HG02943 (cell line): ENCODE data around the gene PRSS57.
"Not testable (repeated sequence)": the region's sequence is repeated elsewhere in the genome, so short reads cannot be mapped to it uniquely, and the experiment has no call there.

Experiments
- ATAC-seq: cut with Tn5 transposase; IDR thresholded peaks from one replicate; pipeline ENCODE4 v1.9.1; 2021; ENCODE audit warnings: mild to moderate bottlenecking, low read depth, moderate library complexity; ENCODE audit not compliant: unreplicated experiment

Gene PRSS57

DNA sequence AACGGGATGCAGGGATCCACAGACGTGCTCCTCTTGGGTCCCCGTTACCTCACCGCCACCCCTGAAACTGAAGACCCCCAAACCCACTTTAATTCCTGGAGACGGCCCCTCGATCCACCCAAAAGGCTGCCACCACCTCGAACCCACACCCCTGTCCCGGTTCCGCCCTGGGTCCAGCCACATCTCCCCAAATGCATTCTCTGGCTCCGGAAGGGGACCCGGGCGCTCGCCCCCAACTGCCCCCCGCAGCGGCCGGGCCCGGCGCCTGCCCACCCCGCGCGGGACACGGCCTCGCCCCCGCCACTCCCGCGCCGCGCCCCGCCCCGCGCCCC, 19.3 kb downstream of the PRSS57 start:
- ATAC-seq = no peak

DNA sequence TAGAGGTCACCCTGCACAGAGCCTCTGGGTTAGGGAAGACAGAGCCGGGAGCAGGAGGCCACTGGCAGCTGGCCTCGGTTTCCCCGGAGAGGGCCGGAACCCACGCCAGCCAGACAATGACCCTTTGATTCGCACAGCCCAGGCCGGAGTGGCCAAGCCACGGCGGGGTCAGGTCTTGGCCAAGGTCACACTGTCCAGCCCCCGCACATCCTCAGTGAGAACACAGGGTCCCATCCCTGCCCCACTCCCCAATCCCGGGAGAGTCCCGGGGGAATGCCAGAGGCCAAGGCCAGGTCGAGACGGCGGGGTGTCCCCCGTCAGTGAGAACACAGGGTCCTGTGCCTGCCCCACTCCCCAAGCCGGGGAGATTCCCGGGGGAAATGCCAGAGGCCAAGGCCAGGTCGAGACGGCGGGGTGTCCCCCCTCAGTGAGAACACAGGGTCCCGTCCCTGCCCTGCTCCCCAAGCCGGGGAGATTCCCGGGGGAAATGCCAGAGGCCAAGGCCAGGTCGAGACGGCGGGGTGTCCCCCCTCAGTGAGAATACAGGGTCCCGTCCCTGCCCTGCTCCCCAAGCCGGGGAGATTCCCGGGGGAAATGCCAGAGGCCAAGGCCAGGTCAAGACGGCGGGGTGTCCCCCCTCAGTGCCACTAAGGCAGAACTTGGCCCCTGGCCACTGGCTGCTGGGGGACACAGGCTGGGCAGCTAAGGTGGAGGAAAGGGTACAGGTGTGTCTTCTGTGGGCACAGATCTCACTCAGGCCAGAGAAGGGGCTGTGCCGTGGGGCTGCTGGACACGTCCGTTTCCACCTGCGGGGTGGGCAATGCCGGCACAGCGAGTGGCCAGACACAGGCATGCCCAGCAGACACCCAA, 20.7 kb downstream of the PRSS57 start:
- no peak for ATAC-seq

DNA sequence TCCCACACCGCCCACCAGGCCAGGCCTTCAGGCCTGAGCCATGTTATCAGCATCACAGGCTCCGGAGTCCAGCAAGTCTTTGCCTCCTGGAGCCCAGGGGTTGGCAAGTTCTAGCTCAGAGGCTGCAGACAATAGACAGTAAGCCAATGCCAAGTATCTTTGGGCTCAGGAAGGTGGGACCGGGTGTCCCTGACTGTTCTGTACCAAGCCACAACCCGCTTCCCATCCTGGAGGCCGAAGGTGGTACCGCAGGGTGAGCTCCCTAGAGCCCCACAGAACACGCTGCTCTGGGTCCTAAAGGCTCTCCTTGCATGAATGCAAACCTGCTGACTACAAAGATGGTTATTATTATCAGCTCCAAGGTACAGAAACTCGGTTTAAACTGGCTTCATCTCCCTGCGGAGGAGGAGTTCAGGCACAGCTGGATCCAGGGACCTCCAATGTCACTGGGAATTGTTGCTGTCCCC, 24.6 kb downstream of the PRSS57 start:
- ATAC-seq = no peak

DNA sequence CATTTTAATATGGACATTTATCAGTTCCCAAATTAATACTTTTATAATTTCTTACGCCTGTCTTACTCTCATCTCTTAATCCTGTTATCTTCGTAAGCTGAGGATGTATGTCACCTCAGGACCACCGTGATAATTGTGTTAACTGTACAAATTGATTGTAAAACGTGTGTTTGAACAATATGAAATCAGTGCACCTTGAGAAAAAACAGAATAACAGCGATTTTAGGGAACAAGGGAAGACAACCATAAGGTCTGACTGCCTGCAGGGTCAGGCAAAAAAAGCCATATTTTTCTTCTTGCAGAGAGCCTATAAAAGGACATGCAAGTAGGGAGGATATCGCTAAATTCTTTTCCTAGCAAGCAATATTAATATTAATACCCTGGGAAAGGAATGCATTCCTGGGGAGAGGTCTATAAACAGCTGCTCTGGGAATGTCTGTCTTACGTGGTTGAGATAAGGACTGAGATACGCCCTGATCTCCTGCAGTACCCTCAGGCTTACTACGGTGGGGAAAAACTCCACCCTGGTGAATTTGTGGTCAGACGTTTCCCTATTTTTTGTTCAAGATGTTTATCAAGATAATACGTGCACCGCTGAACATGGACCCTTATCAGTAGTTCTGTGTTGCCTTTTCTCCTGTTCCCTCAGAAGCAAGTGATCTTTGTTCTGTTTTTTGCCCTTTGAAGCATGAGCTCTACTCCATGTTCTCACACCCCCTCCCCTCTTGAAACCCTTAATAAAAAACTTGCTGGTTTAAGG, 26.4 kb downstream of the PRSS57 start:
- not testable (repeated sequence) for ATAC-seq

DNA sequence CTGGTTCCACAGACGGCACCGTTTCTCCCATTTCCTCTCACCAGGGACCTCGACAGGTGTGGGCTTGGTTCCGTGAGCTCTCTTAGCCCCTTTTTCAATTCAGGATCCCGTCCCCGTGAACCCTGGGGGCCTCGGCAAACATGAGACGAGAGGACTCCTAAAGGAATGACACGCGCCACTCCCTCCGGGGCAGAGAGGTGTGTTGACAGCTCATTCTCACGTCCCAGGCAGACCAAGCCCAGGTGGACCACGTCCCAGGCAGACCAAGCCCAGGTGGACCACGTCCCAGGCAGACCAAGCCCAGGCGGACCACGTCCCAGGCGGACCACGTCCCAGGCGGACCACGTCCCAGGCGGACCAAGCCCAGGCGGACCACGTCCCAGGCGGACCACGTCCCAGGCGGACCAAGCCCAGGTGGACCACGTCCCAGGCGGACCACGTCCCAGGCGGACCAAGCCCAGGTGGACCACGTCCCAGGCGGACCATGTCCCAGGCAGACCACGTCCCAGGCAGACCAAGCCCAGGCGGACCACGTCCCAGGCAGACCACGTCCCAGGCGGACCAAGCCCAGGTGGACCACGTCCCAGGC, 28.2 kb downstream of the PRSS57 start:
- ATAC-seq = not testable (repeated sequence)

DNA sequence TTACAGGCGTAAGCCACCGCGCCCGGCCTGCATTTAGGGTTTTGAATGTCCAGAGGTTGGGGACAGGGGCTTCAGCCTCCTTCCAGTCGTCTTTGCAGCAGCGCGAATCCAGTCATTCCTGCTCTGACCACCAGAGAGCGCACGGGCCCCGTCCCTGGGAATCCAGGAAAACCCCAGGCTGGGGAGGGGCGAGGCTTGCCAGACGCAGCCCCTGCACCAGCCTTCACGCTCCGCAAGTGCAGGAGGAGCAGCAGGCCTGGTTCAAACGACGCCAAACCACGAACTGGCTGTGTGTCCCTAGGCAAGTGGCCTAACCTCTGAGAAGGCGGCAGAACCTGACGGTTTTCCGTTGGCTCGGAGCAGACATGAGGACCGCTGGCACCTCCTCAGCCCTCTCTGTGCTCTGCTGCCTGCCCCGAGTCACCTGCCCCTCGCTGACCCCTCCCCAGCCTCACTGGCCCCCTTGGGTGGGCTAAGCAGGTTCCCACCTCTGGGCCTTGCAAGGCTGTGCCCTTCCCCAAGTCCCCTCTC, 30.3 kb downstream of the PRSS57 start:
- ATAC-seq = no peak

DNA sequence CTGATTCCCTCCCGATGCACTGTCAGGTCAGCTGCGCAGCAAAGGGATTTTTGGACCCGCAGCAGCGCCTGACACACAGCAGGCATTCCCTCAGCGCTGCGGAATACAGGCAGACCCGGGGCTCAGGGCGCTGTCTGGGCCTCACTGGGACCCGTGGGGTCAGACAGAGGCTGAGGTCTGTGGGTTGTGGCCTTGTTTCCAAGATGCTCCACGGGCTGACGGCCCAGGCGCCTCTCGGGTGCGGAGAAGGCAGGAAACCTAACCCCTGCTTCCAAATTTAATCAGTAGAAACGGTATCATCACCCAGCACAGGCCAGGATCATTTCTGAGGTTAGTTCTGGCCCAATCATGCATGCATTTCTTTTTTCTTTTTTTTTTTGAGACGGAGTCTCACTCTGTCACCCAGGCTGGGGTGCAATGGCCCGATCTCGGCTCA, 31.6 kb downstream of the PRSS57 start:
- ATAC-seq = no peak

DNA sequence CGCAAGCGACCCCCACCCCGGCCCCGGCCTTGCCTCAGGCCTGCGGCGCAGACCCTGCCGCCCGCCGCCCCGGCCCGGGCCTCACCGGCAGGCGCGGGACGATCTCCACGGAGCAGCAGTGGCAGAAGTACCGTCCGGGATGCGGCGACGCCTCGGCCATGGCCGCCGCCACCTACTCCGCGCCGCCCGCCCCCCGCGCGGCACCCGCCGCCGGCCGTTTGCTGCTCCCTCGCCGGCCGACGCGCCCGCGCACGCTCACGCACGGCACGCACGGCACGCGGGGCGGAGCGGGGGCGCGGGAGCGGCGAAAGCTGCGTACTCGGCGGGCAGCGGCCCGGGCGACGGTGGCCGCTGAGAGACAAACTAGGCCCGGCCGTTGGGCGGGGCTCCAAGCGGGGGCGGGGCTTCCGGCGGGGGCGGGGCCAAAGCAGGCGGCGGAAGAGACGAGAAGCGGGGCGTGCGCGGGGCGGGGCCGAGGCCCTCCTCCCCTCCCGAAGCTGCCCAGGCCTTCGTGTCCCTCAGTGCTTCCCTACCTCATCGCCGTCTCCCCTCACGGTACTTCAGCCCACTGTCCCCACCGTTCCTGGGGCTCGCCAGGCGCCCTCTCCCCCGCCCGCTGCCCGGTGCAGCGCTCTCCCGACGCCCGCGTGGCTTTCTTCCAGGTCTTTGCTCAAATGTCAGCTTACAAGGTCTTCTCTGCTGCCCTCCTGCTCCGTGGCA, 32.1 kb downstream of the PRSS57 start, which contains the start of gene RNF126:
RNF126 (minus strand) TSS at position 253 of the 720 bp plus-strand sequence; CDS start at position 160, 93 bp downstream.
- ATAC-seq = peak; percentile 52

DNA sequence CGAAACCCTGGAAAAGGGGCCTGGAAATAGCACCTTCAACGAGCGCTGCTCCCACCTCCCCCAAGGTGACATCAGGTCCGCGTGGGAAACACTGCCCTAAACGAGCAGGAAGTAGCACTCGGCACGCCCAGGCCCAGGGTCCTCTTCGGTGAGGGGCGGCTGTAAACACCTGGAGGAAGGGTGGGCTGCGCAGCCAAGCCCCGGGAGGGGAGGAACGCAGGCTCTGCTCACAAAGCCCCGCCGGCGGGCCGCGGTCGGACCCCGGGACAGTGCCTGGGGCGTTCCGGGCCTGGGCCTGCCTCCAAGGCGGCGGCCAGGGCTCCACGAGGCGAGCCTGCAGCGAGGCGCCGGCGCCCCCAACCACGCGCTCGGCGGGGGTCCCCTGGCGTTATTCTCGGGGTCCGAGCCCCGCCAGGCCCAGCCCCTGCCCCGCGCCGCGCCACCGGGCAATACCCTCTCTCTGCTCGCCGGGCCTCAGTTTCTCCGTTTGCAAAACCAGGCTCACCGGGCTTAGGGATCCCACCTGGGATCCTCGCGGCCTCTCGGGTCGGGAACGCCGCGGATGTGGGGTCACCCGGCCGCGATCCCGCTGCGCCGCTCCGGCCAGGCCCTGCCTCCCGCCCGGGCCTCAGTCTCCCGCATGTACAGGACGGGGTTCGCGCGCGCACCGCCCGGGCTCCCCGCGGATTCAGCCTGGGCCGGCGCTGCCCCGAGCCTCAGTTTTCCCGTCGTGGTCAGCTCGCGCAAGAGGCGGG, 32.9 kb downstream of the PRSS57 start:
- peak; percentile 4 for ATAC-seq

DNA sequence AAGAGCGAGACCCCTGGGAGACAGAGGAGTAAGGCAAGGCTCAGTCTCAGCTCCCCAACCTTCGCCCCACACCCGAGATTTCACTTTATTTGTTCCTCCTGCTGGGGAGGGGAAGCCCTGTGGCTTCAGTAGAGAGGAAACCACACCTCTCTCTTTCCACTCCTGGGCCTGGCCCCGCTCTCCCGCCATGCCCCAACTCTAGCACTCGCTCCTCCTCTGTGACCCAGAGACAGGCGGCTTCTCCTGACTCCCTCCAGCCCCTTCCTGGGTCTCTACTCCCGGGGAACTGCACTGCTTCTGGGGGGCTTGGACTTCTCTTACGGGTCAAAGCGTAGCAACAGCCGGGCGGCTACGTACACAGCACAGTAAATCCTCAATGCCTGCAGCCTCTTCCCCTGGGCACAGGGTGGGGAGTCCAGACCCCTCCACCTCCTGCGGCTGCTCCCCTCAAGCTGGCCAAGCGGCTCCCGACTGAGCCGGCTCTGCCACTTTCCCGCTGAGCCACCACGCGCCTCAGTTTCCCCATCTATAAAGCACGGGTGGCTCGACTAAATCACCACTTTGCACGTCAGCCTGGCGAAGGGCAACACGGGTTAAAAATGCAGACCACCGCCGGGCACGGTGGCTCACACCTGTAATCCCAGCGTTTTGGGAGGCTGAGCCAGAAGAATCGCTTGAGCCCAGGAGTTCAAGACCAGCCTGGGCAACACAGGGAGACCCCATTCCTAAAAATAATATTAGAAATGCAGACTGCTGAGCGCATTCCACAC, 33.6 kb downstream of the PRSS57 start:
- ATAC-seq = no peak

DNA sequence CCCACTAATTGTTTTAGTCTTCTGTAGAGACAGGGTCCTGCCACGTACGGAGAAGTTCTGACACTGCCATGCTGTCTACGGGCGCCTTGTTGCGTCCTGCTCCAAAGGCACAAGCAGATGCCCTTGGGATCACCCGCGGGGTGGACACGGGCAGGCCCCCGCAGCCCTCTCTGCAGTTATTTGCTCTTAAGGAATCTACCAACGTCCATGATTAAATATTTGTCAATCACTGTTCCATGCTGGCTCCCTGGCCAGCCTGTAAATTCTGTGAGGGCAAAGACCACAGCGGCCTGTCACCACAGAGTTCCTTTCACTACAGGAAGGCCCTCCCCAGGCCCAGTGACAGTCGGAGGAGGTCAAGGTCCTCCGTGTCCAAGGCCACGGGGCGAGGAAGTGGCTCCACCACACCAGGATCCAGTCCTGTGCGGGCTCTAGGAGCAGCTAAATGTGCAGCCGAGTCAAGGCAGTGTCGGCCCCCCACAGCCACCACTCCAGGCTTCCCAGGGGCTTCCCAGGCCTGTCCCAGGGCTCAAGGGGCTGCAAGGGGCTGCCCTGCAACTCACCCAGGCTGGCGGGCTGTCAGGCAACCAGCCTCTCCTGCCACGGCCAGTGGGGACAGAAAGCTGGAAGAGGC, 34.3 kb downstream of the PRSS57 start:
- ATAC-seq = no peak

DNA sequence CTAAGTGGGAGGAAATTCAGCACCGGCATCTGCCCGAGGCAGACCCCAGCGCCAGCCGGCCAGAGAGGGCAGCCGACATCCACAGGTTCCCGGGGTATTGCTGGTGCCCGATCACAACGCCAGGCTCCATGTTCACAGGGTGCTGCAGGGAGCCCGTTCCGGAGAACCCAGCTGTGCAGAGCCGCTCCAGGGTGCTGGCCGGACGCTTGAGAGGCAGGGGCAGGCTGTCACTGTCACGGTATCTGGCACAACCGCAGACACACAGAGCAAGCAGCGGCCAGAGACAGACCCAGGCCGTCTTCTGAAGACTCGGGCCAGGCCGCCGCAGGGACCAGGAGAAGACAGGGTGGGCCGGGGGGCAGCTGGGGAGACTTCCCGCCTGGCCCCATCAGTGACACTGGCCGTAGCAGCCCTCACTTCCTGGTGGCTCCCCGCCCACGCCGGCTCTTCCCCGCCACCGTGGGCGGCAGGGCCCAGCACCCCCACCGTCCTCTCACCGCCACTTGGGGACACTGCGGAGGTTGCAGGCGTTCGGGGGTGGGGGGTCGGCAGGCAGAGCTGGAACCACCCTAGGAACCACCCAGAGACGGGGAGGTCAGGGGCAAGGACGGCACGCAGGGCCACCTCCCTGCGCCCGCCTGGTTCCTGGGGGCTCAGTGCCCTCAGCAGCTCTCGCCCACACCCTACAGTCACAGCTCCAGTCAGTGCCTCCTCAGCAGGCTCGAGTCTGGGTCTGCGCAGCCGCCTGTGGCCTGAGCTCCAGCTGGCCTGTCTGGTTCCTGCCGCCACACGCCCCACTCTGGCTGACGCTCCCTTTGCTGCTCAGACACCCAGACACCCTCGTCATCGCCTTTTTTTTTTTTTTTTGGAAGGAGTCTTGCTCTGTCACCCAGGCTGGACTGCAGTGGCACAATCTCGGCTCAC, 36.1 kb downstream of the PRSS57 start:
- no peak for ATAC-seq

DNA sequence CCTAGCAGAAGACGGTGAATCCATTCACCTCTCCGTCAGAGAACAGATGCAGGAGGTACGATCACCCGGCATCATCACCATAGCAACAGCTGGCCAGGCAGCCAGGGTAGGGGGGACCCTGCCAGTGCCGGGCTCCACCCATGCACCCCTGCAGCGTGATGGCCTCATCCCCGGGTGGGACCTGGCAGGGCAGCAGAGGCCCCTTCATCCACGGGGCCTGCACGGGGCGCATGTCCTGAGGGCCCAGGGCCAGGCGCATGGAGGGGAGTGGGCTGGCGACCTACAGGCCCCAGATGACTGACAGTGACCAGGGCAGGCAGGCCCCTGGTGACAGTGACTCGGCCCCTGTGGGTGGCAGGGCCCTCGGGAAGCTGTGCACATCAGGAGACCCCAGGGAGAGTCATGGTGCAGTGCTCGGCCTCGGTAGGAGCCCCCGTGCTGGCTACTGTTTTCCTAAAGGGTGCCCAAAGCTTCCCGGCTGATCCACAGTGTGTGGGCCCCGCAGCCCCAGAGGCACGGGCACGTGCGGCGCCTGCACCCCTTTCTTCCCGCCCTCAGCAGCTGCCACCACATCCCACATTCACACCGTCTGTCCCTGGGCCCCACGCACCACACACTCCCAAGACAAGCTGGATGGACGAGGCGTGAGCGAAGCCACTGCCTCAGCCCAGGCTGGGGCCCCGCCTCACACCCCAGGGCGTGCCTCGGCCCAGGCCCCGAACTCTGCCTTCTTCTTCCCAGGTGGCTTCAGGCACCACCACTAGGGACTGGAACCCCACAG, 37.0 kb downstream of the PRSS57 start:
- no peak for ATAC-seq

DNA sequence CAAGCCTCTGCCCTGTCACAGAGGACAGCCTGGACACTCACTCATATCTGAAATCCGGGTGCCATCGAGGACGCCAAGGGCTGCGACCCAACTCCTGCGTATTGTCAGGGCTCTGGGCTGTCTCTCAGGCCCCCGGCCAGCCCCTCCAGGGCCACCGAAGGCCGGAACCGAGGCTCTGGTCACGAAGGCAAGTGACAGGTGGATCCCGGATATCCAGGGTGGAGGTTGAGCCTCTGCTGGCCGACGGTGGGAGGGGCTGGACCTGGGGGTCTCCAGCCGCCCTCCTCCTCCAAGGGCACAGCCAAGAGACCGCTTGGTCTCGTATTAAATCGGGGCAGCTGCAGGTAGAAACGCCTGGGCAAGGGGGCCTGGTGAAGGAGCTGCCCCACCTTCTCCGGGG, 37.6 kb downstream of the PRSS57 start:
- ATAC-seq = no peak

DNA sequence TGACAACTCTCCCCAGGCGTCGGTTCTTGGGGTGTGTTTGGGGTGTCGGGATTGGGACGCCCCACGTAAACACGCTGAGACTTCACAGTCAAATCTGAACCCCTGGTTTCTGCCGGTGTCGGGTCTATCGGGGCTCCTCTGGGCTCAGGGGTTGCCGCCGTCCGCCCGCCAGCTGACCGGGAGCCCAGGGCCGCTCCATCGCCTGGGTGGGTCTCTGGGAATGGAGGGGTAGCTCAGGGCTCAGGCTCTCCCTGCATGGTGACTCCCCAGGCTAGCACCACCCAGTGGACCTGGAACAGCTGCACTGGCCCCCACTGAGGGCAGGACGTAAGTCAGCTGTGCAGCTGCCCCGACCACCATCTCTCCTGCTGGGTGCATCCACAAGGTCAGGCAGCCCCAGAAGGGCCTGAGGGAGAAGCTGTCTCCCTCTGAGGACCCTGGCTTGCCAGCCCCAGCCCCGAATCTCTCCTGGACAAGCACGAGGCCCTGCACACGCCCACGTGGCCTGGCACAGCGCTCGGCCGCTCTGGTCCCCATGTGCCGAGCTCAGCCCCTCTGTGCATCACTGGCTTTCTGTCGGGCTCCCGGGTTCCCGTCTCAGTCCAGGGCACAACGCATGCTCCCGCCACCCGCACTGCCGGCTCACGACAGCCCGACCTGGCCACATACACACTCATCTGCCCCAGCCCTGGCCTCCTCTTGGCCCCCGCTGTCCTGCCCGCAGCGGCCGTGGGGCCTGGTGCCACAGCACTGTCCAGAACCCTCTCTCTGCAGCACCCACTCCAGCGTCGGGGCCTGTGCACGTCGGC, 38.3 kb downstream of the PRSS57 start:
- no peak for ATAC-seq

DNA sequence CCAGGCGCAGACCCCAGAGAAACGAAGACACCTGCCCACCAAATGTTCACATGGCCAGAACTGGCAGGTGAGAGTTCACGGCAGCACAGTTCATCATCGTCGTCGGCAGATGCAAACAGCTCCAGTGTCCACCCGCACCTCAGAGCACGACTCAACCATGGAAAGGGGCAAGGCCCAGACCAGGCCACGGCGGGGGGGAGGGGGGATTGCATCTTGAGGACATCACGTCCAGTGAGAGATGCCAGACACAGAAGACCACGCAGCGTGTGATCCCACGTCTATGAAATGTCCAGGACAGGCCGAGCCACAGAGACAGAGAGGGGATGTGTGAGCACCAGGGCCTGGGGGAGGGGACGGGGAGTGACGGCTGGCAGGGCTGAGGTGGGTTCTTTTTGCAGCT, 39.6 kb downstream of the PRSS57 start:
- ATAC-seq = no peak
